ENCODE data around the gene SPZ1. TPM values are rescaled to one million over a fixed set of nuclear protein-coding genes. Genes with fewer than 3 reads are reported as not detected.

SPZ1 gene
- total and polyA plus RNA-seq, 10 of the 15 experiments (the other 5 are each of a cell fraction or from before 2014, with no cell fraction given) = not detected

GRCh38 chr5:80324912-80325311 is 5.1 kb downstream of the SPZ1 start (continued):
- no peak for TF ChIP-seq SKIL (IDR thresholded peaks at IDR 0.05; ENCODE audit: low read depth, poor library complexity, severe bottlenecking)

- no peaks in the 10 kb centered on the region for H3K4me1 ChIP-seq (ENCODE audit: control insufficient read depth, insufficient read depth, low read length)
- ATAC-seq (no peak), DNase-seq (ENCODE audit: low read depth, low spot score) (no peak), FAIRE-seq (no peak)
- no peaks in the 10 kb centered on the region for H3K79me2 ChIP-seq (ENCODE audit: control insufficient read depth, insufficient read depth, low read length)
- H4K20me1 ChIP-seq (ENCODE audit: control insufficient read depth, insufficient read depth) = no peaks in the 10 kb centered on the region
- intact Hi-C loops (cut with micrococcal nuclease; ENCODE audit: unreplicated experiment) = no loop called here
- H2AFZ ChIP-seq (ENCODE audit: control insufficient read depth, low read depth, low read length) = no peak overlapping the region
- ChIA-PET RAD21 (ENCODE audit: unreplicated experiment) (no interaction called here), SMC1A (ENCODE audit: uncharacterized antibody, unreplicated experiment) (no interaction called here), POLR2A (no interaction called here), CTCF (interaction anchor here (0.6 kb wide), 1 partner anchor 829 kb away, joined by 3 read pairs; no protein-coding TSS in a partner anchor)
- no peaks in the 10 kb centered on the region for H3K27me3 ChIP-seq (replicated peaks in 1 of 2; ENCODE audit: control insufficient read depth in 2 of 2, insufficient read depth in 2 of 2, low read length in 1 of 2)
- in situ Hi-C loops (cut with MboI) = no loop called here
- H3K4me3 ChIP-seq = no peak overlapping the region
- BruUV-seq (replicated peaks) = no TSS peak
- no peaks in the 10 kb centered on the region for H3K9me3 ChIP-seq (replicated peaks; ENCODE audit: control insufficient read depth, insufficient read depth, low read length)
- no peak overlapping the region for H3K27ac ChIP-seq (ENCODE audit: control insufficient read depth, insufficient read depth)
- no peak overlapping the region for H3K4me2 ChIP-seq (ENCODE audit: control insufficient read depth, insufficient read depth)
- TF ChIP-seq SRF (IDR thresholded peaks at IDR 0.05; ENCODE audit: low read depth in 2 of 2, low read length in 2 of 2) (no peak), PRDM15 (CRISPR knock-in tag; IDR thresholded peaks at IDR 0.05) (no peak)
- H3K9ac ChIP-seq (ENCODE audit: control insufficient read depth, insufficient read depth, low read length) = no peak overlapping the region
- H3K36me3 ChIP-seq (ENCODE audit: control insufficient read depth in 2 of 2, insufficient read depth in 2 of 2, low read length in 1 of 2) = no peaks in the 10 kb centered on the region
- WGBS (ENCODE audit: insufficient coverage, insufficient replicate concordance, low lambda C conversion rate, missing lambda C conversion rate) = 94% methylated on average over 1 of the region's 1 CpG
Observed at GRCh38 chr5:80326468-80326867, 6.7 kb downstream of the SPZ1 start.

Data from GM12878 (cell line).